ENCODE data around the gene IRAK3.

DNA sequence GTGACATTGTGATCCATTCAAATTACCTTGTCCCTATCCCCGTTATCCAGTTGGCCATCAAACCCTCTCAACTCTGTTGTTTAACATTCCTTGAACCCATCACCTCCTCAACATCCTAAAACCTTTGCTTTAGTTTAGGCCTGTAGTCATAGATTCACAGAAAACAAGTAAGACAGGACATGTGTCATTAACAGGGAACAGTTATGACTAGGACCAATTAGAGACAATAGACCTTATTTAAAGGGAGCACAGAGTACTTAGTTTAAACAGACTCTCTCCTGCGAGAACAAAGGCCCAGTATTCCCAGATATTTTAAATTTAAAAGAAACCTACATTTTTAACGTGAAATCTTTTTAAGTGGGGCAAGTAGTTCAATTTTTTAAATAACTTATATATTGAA lies 93.2 kb downstream of the IRAK3 start:
- TF ChIP-seq, protein P1, sequence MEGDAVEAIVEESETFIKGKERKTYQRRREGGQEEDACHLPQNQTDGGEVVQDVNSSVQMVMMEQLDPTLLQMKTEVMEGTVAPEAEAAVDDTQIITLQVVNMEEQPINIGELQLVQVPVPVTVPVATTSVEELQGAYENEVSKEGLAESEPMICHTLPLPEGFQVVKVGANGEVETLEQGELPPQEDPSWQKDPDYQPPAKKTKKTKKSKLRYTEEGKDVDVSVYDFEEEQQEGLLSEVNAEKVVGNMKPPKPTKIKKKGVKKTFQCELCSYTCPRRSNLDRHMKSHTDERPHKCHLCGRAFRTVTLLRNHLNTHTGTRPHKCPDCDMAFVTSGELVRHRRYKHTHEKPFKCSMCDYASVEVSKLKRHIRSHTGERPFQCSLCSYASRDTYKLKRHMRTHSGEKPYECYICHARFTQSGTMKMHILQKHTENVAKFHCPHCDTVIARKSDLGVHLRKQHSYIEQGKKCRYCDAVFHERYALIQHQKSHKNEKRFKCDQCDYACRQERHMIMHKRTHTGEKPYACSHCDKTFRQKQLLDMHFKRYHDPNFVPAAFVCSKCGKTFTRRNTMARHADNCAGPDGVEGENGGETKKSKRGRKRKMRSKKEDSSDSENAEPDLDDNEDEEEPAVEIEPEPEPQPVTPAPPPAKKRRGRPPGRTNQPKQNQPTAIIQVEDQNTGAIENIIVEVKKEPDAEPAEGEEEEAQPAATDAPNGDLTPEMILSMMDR (IDR thresholded peaks at IDR 0.05): no peak
- TF ChIP-seq ZFX (IDR thresholded peaks at IDR 0.05; ENCODE audit: borderline replicate concordance): no peak

Data from 22Rv1 (cell line).